Endothelial cell of umbilical vein (primary cell): ENCODE measurements around the gene P3H1. TPM values are rescaled to one million over a fixed set of nuclear protein-coding genes. Genes with fewer than 3 reads are reported as not detected.

Experiments
- BruUV-seq: library from RNA; stranded (reverse); fragments of 400-500 nt; replicated peaks from 2 replicates; lab custom pipeline; 2021; lab: Mats Ljungman, UMichigan
- CTCF ChIA-PET: fragments of 300-600, 350-600 bp; sonication (Branson Sonifier 250); formaldehyde crosslinking; loops from one replicate; lab custom pipeline; 2021; ENCODE audit warnings: antibody characterized with exemption, inconsistent platforms; lab: Charles Lee
- POLR2A ChIA-PET: fragments of 300-600, 350-600 bp; sonication (Branson Sonifier 250); formaldehyde crosslinking; loops from one replicate; lab custom pipeline; 2021; ENCODE audit warnings: antibody characterized with exemption, inconsistent platforms; lab: Charles Lee
- DNase-seq: peaks from one replicate; pipeline ENCODE4 v3.0.0-alpha.2; 2011; ENCODE audit warnings: low read depth, low spot score
- FAIRE-seq: peaks from 2 replicates; lab custom pipeline; 2011; peaks lifted over from hg19 to GRCh38; lab: Jason Lieb, UNC
- H2AFZ ChIP-seq: 2 replicates; pipeline ENCODE4 v1.6.0; 2012; ENCODE audit warnings: low read depth, low read length, control low read depth, inconsistent platforms
- H3K27ac ChIP-seq: 2 replicates; pipeline ENCODE4 v1.5.1; 2011; ENCODE audit warnings: low read depth, mild to moderate bottlenecking, control low read depth, low read length, moderate library complexity; ENCODE audit not compliant: insufficient read depth
- H3K27me3 ChIP-seq, 2 experiments: 2 replicates each; pipeline versions ENCODE4 v1.6.0 to v1.6.1; 2011; ENCODE audit warnings: low read length in 2 of 2, mixed read lengths in 1 of 2; ENCODE audit not compliant: control insufficient read depth in 2 of 2, insufficient read depth in 2 of 2
- H3K36me3 ChIP-seq, 2 experiments: 2 replicates in 1 of 2; 3 replicates in 1 of 2; pipeline ENCODE4 v1.5.1; 2011; ENCODE audit warnings: low read length in 2 of 2, mild to moderate bottlenecking in 1 of 2, moderate library complexity in 1 of 2; ENCODE audit not compliant: control insufficient read depth in 2 of 2, insufficient read depth in 2 of 2; ENCODE audit errors: extremely low read depth in 1 of 2
- H3K4me1 ChIP-seq: 3 replicates; pipeline ENCODE4 v1.5.1; 2011; ENCODE audit warnings: mild to moderate bottlenecking, low read length; ENCODE audit not compliant: control insufficient read depth, insufficient read depth; ENCODE audit errors: extremely low read depth
- H3K4me2 ChIP-seq: 2 replicates; pipeline ENCODE4 v1.6.1; 2011; ENCODE audit warnings: low read length, control low read depth, mixed read lengths; ENCODE audit not compliant: insufficient read depth
- H3K4me3 ChIP-seq, 3 experiments: fragments of 200-600 bp in 1 of 3; sonication (generic), shearing (Covaris generic) in 1 of 3; replicated peaks in 1 of 3; 2 replicates each; pipeline ENCODE4 v1.5.1; 2011 to 2016; ENCODE audit warnings: control low read depth in 3 of 3, low read length in 3 of 3, mild to moderate bottlenecking in 2 of 3, inconsistent platforms in 1 of 3, low read depth in 1 of 3, moderate library complexity in 1 of 3; ENCODE audit not compliant: insufficient read depth in 1 of 3
- H3K79me2 ChIP-seq: 2 replicates; pipeline ENCODE4 v1.6.0; 2012; ENCODE audit warnings: low read length, inconsistent platforms; ENCODE audit not compliant: control insufficient read depth, insufficient read depth
- H3K9ac ChIP-seq: replicated peaks from 2 replicates; pipeline ENCODE3; 2011; ENCODE audit warnings: low read length, control low read depth; ENCODE audit not compliant: insufficient read depth; ENCODE audit errors: extremely low read depth
- H3K9me1 ChIP-seq: replicated peaks from 3 replicates; pipeline ENCODE4 v1.6.0; 2011; ENCODE audit warnings: mild to moderate bottlenecking, low read length; ENCODE audit not compliant: control insufficient read depth, insufficient read depth; ENCODE audit errors: extremely low read depth
- H3K9me3 ChIP-seq: replicated peaks from 2 replicates; pipeline ENCODE4 v1.5.1; 2012; ENCODE audit warnings: low read length, inconsistent platforms; ENCODE audit not compliant: control insufficient read depth, insufficient read depth
- H4K20me1 ChIP-seq: replicated peaks from 2 replicates; pipeline ENCODE3; 2011; ENCODE audit warnings: mild to moderate bottlenecking, low read length; ENCODE audit not compliant: control insufficient read depth, insufficient read depth; ENCODE audit errors: extremely low read depth
- EZH2 ChIP-seq: IDR thresholded peaks from 2 replicates; pipeline ENCODE4 v1.6.1; 2012; ENCODE audit warnings: borderline replicate concordance, low read depth, mild to moderate bottlenecking, moderate library complexity, low read length, inconsistent platforms; ENCODE audit not compliant: severe bottlenecking
- FOS ChIP-seq: IDR thresholded peaks from 2 replicates; pipeline ENCODE4 v1.6.1; 2011; ENCODE audit warnings: mild to moderate bottlenecking, low read length, moderate library complexity, borderline replicate concordance; ENCODE audit not compliant: insufficient read depth
- JUN ChIP-seq: IDR thresholded peaks from 2 replicates; pipeline ENCODE4 v1.6.1; 2011; ENCODE audit warnings: borderline replicate concordance, low read depth; ENCODE audit not compliant: insufficient read length, insufficient read depth
- MYC ChIP-seq: IDR thresholded peaks from one replicate; pipeline ENCODE4 v1.6.1; 2011; ENCODE audit warnings: mild to moderate bottlenecking, low read depth, low read length
- POLR2A ChIP-seq: IDR thresholded peaks from 2 replicates; pipeline ENCODE4 v1.6.1; 2012; ENCODE audit warnings: low read depth, mild to moderate bottlenecking, control low read depth, low read length
- POLR2AphosphoS5 ChIP-seq: IDR thresholded peaks from 2 replicates; pipeline ENCODE4 v1.6.1; 2012; ENCODE audit warnings: low read depth, mild to moderate bottlenecking, control low read depth, low read length, moderate library complexity; ENCODE audit not compliant: insufficient read depth
- dilution Hi-C: fragments of 300-500 bp; cut with MboI; formaldehyde crosslinking; loops from one replicate; pipeline ENCODE4 v1.15.0; 2019; ENCODE audit warnings: low sequenced_read_pairs; ENCODE audit not compliant: extremely low pct_ligation_motif_present
- intact Hi-C: fragments of 100-400 bp; cut with micrococcal nuclease; formaldehyde crosslinking; loops from one replicate; pipeline ENCODE4 v1.10.0; 2022
- polyA plus RNA-seq, 4 experiments: library from polyadenylated mRNA; depleted of rRNA in 3 of 4; stranded (reverse) in 3 of 4; unstranded in 1 of 4; fragments of >200 nt; gene quantifications; 2 replicates each; pipeline versions ENCODE4 v1.2.1 to v1.2.3, GENCODE V29; 2011 to 2012; ENCODE audit warnings: missing spikeins in 1 of 4
- total RNA-seq: library from RNA; stranded (reverse); gene quantifications from 2 replicates; pipeline ENCODE4 v1.2.3, GENCODE V29; 2021
- TF ChIP-seq, protein P1 (sequence below), 2 donors: IDR thresholded peaks; 1 replicate in 1 of 2; 2 replicates in 1 of 2; pipeline ENCODE4 v1.5.1; 2011; ENCODE audit warnings: low read length in 2 of 2, mild to moderate bottlenecking in 2 of 2, moderate library complexity in 2 of 2, control low read depth in 1 of 2, inconsistent platforms in 1 of 2, low read depth in 1 of 2; ENCODE audit not compliant: insufficient read depth in 1 of 2; ENCODE audit errors: extremely low read depth in 1 of 2
- TF ChIP-seq, protein P2 (sequence below): IDR thresholded peaks from 2 replicates; pipeline ENCODE4 v1.6.1; 2011; ENCODE audit not compliant: insufficient read depth, insufficient read length

The P3H1 gene
- total and polyA plus RNA-seq, 2 donors (not counting 3 experiments of a cell fraction or from before 2014, with no cell fraction given): 136 to 194 TPM

DNA sequence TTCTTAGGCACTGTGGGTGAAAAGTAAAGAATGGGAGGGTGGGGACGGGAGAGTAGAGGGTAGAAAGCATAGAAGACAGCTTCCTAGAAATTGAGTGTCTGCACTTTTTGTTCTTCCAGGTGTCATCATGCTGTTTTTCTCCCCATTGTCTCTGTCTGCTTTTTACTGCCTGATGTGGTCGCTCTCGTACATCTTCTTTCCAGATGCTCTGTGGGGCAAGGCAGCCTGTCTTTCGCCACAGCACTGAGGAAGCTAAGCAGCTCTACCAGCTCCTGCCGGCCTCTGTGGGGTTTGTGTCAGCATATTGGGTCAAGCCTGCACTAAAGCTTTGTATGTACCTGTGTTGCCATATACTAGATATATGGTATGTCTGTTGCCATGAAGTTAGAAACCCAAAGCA lies 31.2 kb upstream of the P3H1 start:
- ChIA-PET POLR2A (no interaction called here), CTCF (no interaction called here)
- Histone ChIP-seq H3K9me1 (no peaks in the 10 kb centered on the region), H3K4me3 (no peak overlapping the region), H3K79me2 (no peaks in the 10 kb centered on the region), H3K4me1 (no peaks in the 10 kb centered on the region), H4K20me1 (no peaks in the 10 kb centered on the region), H3K4me2 (no peak overlapping the region), H3K27me3 (peaks cover 2 to 8% of the 10 kb centered on the region in 2 experiments), H3K36me3 (no peaks in the 10 kb centered on the region), H2AFZ (no peak overlapping the region), H3K9ac (no peak overlapping the region), H3K27ac (no peak overlapping the region), H3K9me3 (no peaks in the 10 kb centered on the region)
- DNase-seq: no peak
- dilution Hi-C loops: no loop called here
- BruUV-seq: no TSS peak
- intact Hi-C loops: no loop called here
- FAIRE-seq: no peak
- TF ChIP-seq FOS (no peak), POLR2A (no peak), POLR2AphosphoS5 (no peak), EZH2 (no peak), JUN (no peak), MYC (no peak)
- TF ChIP-seq, protein P1, sequence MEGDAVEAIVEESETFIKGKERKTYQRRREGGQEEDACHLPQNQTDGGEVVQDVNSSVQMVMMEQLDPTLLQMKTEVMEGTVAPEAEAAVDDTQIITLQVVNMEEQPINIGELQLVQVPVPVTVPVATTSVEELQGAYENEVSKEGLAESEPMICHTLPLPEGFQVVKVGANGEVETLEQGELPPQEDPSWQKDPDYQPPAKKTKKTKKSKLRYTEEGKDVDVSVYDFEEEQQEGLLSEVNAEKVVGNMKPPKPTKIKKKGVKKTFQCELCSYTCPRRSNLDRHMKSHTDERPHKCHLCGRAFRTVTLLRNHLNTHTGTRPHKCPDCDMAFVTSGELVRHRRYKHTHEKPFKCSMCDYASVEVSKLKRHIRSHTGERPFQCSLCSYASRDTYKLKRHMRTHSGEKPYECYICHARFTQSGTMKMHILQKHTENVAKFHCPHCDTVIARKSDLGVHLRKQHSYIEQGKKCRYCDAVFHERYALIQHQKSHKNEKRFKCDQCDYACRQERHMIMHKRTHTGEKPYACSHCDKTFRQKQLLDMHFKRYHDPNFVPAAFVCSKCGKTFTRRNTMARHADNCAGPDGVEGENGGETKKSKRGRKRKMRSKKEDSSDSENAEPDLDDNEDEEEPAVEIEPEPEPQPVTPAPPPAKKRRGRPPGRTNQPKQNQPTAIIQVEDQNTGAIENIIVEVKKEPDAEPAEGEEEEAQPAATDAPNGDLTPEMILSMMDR (IDR thresholded peaks at IDR 0.05; ENCODE audit: extremely low read depth in 1 of 2, insufficient read depth in 1 of 2, low read depth in 1 of 2, low read length in 2 of 2): no peak
- TF ChIP-seq, protein P2, sequence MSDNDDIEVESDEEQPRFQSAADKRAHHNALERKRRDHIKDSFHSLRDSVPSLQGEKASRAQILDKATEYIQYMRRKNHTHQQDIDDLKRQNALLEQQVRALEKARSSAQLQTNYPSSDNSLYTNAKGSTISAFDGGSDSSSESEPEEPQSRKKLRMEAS: no peak
